Measurements from ENCODE around the gene ZNF502.

DNA sequence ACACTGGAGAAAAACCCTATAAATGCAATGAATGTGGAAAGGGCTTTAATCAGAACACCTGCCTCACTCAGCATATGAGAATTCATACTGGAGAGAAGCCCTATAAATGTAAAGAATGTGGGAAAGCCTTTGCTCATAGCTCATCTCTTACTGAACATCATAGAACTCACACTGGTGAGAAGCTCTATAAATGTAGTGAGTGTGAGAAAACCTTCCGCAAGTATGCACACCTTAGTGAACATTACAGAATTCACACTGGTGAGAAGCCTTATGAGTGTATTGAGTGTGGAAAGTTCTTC lies 9.6 kb downstream of the ZNF502 start:
- TF ChIP-seq ZNF670 (tag by site-specific recombination; IDR thresholded peaks at IDR 0.05; ENCODE audit: low read depth) (no peak), ZNF549 (tag by site-specific recombination; IDR thresholded peaks at IDR 0.05) (no peak), ZBTB8A (tag by site-specific recombination; IDR thresholded peaks at IDR 0.05) (no peak), MZF1 (tag by site-specific recombination; IDR thresholded peaks at IDR 0.05; ENCODE audit: borderline replicate concordance) (no peak), ZNF221 (tag by site-specific recombination; IDR thresholded peaks at IDR 0.05; ENCODE audit: borderline replicate concordance) (no peak)
- TF ChIP-seq, protein P1, sequence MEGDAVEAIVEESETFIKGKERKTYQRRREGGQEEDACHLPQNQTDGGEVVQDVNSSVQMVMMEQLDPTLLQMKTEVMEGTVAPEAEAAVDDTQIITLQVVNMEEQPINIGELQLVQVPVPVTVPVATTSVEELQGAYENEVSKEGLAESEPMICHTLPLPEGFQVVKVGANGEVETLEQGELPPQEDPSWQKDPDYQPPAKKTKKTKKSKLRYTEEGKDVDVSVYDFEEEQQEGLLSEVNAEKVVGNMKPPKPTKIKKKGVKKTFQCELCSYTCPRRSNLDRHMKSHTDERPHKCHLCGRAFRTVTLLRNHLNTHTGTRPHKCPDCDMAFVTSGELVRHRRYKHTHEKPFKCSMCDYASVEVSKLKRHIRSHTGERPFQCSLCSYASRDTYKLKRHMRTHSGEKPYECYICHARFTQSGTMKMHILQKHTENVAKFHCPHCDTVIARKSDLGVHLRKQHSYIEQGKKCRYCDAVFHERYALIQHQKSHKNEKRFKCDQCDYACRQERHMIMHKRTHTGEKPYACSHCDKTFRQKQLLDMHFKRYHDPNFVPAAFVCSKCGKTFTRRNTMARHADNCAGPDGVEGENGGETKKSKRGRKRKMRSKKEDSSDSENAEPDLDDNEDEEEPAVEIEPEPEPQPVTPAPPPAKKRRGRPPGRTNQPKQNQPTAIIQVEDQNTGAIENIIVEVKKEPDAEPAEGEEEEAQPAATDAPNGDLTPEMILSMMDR (tag by site-specific recombination; IDR thresholded peaks at IDR 0.05), result no peak
- TF ChIP-seq, protein P2, sequence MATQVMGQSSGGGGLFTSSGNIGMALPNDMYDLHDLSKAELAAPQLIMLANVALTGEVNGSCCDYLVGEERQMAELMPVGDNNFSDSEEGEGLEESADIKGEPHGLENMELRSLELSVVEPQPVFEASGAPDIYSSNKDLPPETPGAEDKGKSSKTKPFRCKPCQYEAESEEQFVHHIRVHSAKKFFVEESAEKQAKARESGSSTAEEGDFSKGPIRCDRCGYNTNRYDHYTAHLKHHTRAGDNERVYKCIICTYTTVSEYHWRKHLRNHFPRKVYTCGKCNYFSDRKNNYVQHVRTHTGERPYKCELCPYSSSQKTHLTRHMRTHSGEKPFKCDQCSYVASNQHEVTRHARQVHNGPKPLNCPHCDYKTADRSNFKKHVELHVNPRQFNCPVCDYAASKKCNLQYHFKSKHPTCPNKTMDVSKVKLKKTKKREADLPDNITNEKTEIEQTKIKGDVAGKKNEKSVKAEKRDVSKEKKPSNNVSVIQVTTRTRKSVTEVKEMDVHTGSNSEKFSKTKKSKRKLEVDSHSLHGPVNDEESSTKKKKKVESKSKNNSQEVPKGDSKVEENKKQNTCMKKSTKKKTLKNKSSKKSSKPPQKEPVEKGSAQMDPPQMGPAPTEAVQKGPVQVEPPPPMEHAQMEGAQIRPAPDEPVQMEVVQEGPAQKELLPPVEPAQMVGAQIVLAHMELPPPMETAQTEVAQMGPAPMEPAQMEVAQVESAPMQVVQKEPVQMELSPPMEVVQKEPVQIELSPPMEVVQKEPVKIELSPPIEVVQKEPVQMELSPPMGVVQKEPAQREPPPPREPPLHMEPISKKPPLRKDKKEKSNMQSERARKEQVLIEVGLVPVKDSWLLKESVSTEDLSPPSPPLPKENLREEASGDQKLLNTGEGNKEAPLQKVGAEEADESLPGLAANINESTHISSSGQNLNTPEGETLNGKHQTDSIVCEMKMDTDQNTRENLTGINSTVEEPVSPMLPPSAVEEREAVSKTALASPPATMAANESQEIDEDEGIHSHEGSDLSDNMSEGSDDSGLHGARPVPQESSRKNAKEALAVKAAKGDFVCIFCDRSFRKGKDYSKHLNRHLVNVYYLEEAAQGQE (tag by site-specific recombination; IDR thresholded peaks at IDR 0.05), result no peak
- TF ChIP-seq, protein P3, sequence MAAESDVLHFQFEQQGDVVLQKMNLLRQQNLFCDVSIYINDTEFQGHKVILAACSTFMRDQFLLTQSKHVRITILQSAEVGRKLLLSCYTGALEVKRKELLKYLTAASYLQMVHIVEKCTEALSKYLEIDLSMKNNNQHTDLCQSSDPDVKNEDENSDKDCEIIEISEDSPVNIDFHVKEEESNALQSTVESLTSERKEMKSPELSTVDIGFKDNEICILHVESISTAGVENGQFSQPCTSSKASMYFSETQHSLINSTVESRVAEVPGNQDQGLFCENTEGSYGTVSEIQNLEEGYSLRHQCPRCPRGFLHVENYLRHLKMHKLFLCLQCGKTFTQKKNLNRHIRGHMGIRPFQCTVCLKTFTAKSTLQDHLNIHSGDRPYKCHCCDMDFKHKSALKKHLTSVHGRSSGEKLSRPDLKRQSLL (tag by site-specific recombination; IDR thresholded peaks at IDR 0.05), result no peak
- TF ChIP-seq, protein P4, sequence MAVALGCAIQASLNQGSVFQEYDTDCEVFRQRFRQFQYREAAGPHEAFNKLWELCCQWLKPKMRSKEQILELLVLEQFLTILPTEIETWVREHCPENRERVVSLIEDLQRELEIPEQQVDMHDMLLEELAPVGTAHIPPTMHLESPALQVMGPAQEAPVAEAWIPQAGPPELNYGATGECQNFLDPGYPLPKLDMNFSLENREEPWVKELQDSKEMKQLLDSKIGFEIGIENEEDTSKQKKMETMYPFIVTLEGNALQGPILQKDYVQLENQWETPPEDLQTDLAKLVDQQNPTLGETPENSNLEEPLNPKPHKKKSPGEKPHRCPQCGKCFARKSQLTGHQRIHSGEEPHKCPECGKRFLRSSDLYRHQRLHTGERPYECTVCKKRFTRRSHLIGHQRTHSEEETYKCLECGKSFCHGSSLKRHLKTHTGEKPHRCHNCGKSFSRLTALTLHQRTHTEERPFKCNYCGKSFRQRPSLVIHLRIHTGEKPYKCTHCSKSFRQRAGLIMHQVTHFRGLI (tag by site-specific recombination; IDR thresholded peaks at IDR 0.05), result no peak
